HG03469 (cell line): ENCODE data around the gene MXD4.

Source experiments
- ATAC-seq: cut with Tn5 transposase; IDR thresholded peaks from one replicate; pipeline ENCODE4 v1.9.1; 2021; ENCODE audit warnings: mild to moderate bottlenecking, moderate library complexity, moderate number of reproducible peaks; ENCODE audit not compliant: unreplicated experiment

The MXD4 gene

DNA sequence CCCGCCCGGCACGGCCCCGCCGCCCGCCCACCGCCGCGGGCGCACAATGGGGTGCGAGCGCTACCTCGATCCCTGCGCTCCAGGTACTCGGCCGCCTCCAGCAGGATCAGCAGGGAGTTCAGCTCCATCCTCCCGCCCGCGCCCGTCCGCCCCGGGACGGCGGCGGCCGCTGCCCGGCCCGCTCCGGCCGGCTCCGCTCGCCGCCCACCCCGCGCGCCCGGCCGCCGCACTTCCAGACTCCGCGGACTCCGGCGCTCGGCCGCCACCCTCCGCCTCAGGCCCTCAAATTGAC, at the start of gene MXD4:
MXD4 (minus strand) TSS at position 257 of the 292 bp plus-strand sequence; CDS start at position 128, 129 bp downstream.
- ATAC-seq, result peak; percentile 5

DNA sequence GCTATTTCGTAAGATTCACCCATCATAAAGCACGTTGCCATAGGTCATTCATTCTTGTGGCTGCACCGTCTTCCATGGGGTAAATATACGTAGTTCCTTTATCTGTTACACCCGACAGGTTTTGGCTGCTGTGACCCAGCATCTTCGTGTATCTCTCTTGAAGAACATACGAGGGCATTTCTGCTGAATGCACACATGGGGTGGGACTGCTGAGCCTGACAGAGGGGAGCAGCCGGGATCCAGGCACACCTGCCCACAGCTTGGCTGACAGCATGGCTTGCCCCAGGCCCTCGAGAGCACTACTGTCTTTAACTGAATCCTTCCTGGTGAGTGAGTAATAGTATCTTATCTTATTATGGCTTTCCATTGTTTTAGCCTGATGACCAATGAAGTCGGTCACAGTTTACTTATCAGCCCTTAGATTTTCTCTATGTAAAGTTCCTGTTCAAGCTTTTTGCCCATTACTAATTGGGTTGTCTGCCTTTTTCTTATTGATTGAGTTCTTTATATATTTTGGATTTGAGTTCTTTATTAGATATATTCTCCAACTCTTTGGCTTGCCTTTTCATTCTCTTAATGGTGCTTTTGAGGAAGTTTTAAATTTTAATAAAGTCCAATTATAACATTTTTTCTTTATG, 45.0 kb upstream of the MXD4 start:
- ATAC-seq, result no peak

GRCh38 chr4:2305766-2306501, 44.0 kb upstream of the MXD4 start:
- ATAC-seq, result no peak

GRCh38 chr4:2304877-2305561, 43.1 kb upstream of the MXD4 start:
- no peak for ATAC-seq

GRCh38 chr4:2304321-2304876, 42.5 kb upstream of the MXD4 start:
- no peak for ATAC-seq

DNA sequence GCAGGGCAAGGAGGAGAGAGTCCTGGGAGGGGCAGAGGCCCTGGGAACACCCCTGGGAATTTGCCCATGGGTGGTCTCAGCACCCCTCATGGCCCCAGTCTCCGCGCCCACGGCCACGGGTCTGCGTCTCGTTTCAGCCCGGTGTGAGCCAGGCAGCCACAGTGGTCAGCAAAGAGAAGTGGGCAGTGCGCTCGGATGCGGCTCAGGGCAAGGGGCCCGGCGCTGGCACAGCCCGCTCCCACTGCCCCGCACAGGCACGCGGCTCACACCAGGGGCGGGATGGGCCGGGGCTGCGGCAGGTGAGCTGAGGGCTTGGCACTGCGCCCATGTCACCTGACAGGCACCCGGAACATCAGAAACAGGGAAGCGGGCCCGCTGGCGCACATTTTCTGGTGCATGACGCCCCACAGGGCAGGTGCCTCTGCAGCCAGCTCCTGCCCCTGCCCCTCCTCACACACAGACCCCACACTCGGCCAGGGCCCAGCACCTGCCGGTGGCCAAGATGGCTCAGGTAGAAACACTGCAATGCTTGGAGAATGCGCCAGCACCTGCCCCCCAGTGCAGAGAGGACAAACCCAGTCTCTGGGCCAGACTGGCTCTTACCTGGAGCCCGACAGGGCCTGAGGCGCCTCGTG, 41.9 kb upstream of the MXD4 start:
- ATAC-seq, result no peak

GRCh38 chr4:2303121-2303685, 41.3 kb upstream of the MXD4 start:
- no peak for ATAC-seq

DNA sequence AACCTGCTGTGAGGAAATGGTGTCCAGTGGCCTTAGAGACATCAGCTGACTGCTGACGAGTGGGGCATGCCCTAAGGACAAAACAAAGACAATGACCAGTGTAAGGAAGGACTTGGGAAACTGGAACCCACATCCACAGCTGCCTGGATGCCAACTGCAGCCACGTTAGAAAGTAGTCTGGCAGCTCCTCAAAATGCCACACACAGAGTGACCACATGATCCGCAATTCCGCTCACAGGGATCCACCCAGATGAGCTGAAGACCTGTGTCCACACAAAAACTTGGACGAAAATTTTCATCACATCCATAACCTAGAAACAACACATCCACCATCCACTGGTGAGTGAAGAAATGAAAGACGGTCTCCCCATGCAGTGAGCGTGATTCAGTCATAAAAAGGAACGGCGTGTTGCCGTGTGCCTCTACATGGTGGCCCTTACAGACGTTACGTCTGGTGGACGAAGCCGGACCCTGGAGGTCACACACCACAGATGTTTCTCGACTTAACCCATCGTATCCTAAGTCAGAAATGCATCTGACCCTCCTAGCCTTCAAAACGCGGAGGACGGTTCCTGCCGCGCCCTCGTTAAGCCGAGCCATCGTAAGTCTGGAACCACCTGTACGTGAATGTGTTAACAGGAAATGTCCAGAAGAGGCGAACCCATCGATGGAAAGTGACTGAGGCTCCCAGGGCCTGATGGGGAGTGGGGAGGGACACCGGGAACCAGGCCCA, 40.6 kb upstream of the MXD4 start:
- ATAC-seq, result no peak

GRCh38 chr4:2301806-2302205, 39.9 kb upstream of the MXD4 start:
- no peak for ATAC-seq

DNA sequence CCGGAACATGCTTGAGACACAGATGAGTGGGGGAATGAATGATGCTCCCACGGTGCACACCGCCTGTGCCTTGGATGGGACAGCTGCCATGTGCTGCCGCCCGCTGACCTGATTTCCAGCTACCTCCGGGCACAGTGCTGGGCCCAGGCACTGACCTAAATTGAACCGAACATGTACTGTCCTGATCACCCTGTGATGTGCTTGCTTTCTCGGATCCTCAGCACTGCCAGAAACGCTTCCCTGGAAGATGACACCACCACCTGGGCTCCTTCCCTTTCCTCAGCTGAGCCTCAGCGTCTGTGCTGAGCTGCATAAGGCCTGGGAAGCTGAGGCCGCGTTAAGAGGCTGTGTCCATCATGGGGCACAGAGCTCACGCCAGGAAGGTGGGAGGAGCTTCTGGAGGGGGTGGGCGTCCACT, 39.3 kb upstream of the MXD4 start:
- no peak for ATAC-seq

DNA sequence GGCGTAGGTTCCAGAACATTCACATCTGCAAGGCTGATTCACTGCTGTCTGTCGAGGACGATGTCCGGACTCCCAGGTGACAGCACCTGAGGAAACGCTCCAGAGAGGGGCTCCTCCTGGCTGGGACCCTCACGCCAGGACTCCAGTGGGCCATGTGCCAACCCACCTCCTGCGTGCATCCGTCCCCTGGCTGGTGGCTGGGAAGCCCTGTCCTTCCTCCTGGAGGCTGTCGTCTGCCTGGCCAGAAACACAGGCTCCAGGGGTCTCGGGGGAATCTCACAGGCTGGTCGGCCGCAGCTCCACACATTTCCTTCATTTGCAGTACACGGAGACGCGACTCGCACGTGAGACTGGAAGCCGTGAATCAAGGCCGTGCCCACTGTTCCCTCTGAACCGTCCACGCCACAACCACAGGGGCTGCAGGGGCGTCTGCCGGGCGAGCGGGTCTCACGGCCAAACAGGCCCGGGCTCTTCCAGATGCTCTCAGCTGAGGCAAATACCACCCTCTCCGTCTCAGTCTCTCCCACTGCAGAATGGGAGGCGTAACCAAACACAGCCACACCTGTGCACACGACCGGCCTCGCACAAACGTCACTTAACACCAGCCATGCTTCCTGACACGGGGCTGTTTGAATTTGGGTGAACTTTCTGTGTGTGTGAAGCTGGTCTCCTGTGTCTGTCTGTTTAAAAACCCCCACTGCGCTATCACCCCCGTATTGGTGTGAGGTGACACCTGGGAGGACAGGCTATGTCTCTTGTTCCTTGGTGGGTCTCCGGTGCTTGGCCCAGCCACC, 38.7 kb upstream of the MXD4 start:
- ATAC-seq, result no peak

DNA sequence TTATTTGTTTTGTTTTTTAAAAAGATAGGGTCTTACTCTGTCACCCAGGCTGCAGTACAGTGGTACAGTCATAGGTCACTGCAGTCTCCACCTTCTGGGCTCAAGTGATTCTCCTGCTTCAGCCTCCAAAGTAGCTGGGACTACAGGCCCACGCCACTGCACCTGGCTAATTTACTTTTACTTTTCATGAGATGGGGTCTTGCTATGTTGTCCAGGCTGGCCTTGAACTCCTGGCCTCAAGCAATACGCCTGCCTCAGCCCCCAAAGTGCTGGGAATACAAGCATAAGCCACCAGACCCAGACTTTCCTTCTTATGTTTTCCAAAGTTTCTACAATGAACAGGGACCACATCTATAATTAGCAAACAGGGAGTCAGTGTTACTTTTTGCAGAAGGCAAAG, 37.9 kb upstream of the MXD4 start:
- no peak for ATAC-seq

DNA sequence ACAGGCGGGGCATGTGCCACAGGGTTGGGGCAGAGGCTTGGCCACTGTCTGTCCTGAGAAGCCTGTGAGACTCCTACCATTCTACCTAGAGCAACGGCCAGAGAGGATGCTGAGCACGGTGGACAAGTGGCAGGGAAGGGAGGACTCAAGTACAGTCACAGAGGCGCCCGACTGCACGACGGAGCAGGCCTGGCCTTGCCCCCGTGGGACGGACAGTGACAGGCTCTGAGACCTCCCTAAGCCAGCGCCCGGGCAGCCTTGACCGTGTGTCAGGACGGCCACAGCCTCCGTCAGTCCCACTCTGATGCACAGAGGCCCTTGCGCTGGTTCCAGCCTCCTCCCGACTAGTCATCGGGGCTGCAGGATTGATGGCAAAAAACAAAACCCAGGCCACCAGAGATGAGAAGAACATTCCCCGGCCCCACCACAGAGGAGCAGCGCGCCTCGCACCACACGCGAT, 36.7 kb upstream of the MXD4 start:
- no peak for ATAC-seq

GRCh38 chr4:2297606-2298531, 36.0 kb upstream of the MXD4 start:
- no peak for ATAC-seq

GRCh38 chr4:2296631-2297601, 35.0 kb upstream of the MXD4 start:
- ATAC-seq, result no peak

GRCh38 chr4:2295900-2296442, 34.1 kb upstream of the MXD4 start:
- no peak for ATAC-seq

DNA sequence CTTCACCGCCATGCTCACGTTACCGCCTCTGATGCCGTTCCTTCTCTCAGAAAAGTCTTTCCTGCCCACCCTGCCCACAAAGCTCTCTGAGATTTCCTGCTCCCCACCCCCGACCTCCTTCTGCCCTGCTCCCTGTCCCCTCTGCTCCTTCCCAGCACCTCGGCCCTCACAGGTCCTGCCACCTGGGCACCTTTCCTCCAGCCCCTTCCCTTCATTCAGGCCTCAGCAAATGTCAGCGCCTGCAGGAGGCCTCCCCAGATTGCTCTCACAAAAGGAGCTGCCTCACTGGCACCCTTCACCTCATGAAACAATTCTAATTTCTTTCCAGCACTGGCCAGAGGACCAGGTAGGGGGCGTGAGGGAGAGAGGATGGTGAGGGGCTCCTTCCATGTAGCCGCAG, 33.6 kb upstream of the MXD4 start:
- no peak for ATAC-seq
